Peyer's patch (tissue), 4 donors: ENCODE measurements around the gene ARHGEF7.

Source experiments
- POLR2A ChIP-seq, 2 donors: fragments of 450-650 bp; IDR thresholded peaks; one replicate each; pipeline ENCODE4 v1.5.1; 2017; ENCODE audit warnings: antibody characterized with exemption in 2 of 2, mild to moderate bottlenecking in 2 of 2, moderate library complexity in 2 of 2
- TF ChIP-seq, protein P1 (sequence below), 6 experiments: fragments of 450-650 bp in 4 of 6; fragments of 200-600 bp in 2 of 6; sonication (generic) in 1 of 6; IDR thresholded peaks; one replicate each; pipeline ENCODE4 v1.5.1; 2017 to 2019; ENCODE audit warnings: antibody characterized with exemption in 6 of 6, mild to moderate bottlenecking in 3 of 6, moderate library complexity in 1 of 6

DNA sequence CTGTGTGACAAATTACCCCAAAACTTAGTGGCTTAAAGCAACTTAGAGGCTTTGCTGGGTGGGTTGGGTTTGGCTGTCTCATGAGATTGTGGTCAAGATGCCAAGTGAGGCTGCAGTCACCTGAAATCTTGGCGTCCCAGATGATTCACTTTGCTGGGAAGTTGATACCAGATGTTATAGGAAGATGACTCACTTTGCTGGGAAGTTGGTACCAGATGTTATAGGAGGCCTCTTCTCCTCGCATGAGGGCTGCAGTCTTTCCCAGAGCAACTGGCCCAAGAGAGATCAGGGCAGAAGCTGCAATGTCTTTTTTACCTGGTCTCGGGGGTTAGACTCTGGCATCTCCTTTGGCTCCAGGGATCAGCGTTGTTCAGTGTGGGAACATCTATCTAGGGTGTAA, 222.1 kb downstream of the ARHGEF7 start:
- TF ChIP-seq, protein P1, sequence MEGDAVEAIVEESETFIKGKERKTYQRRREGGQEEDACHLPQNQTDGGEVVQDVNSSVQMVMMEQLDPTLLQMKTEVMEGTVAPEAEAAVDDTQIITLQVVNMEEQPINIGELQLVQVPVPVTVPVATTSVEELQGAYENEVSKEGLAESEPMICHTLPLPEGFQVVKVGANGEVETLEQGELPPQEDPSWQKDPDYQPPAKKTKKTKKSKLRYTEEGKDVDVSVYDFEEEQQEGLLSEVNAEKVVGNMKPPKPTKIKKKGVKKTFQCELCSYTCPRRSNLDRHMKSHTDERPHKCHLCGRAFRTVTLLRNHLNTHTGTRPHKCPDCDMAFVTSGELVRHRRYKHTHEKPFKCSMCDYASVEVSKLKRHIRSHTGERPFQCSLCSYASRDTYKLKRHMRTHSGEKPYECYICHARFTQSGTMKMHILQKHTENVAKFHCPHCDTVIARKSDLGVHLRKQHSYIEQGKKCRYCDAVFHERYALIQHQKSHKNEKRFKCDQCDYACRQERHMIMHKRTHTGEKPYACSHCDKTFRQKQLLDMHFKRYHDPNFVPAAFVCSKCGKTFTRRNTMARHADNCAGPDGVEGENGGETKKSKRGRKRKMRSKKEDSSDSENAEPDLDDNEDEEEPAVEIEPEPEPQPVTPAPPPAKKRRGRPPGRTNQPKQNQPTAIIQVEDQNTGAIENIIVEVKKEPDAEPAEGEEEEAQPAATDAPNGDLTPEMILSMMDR (IDR thresholded peaks at IDR 0.05) = no peak
- no peak for TF ChIP-seq POLR2A (IDR thresholded peaks at IDR 0.05)
